DMS53 treated with DMSO at 0.1 percent for 48 hours (cell line): ENCODE data around the gene SUSD4.
"Not testable (repeated sequence)": the region's sequence is repeated elsewhere in the genome, so short reads cannot be mapped to it uniquely, and the experiment has no call there.

ENCODE experiments used
- DNase-seq: peaks from one replicate; lab custom pipeline; 2025; ENCODE audit not compliant: unreplicated experiment; lab: John Stamatoyannopoulos, UW

Gene SUSD4, protein sequence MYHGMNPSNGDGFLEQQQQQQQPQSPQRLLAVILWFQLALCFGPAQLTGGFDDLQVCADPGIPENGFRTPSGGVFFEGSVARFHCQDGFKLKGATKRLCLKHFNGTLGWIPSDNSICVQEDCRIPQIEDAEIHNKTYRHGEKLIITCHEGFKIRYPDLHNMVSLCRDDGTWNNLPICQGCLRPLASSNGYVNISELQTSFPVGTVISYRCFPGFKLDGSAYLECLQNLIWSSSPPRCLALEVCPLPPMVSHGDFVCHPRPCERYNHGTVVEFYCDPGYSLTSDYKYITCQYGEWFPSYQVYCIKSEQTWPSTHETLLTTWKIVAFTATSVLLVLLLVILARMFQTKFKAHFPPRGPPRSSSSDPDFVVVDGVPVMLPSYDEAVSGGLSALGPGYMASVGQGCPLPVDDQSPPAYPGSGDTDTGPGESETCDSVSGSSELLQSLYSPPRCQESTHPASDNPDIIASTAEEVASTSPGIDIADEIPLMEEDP

GRCh38 chr1:223363856-223364684 lies at the start of gene SUSD4:
Gene SUSD4, minus strand, starts transcription at chr1:223364176. Its CDS starts 751 bp downstream, at chr1:223363425.
- peak; percentile 65 for DNase-seq

DNA sequence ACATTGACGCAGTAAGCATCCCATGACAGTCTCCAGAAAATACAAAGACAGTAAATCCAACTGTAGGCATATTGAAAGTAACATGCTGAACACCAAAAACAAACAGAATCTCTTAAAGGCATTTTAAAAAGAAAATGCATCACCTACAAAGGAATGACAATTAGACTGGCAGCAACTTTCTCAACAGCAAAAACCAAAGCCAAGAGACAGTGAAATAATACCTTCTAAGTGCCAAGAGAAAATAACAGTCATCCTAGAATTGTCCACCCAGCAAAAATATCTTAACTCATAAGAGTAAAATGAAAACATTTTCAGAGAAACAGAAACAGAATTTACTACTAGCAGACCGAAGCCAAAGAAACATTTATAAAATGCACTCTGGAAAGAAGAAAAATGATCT lies 49.2 kb upstream of the SUSD4 start:
- DNase-seq: no peak

DNA sequence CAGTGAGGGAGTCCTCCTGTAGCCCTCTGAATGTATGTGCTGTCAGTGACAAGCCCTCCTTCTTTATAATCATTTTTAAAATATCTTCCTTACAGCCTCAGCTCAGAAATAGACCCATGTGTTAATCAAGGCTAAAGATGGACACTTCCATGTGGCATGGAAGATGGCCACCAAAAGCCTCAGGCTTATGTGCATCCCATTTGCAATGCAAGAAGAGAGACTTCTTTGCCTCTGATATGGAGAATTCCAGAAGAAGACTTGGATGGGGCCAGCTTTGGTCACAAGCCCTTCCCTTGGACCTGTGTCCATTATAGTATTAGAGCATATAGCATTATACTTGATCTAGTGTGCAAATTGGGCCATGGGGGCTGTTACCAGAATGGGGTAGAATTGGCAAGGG lies 47.7 kb upstream of the SUSD4 start:
- no peak for DNase-seq

- DNase-seq: no peak
These were observed 47.3 kb upstream of the SUSD4 start for GRCh38 chr1:223411309-223411708.

DNA sequence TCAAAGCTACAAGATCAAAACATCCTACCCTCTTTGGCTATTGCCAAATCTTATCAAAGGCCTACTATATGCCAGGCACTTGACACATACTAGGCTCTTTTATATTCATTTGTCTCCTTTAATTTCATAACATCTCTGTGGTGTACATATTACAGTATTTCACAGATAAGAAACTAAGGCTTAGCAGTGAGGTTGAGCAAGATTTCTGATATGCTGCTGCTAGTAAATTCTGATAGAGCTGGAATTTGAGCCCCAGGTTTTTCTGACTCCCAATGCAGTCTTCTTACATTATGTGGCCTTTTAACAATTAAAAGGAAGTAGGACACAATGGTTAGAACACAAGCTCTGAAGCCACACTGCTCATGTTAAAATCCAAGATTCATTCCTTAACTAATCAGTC lies 46.1 kb upstream of the SUSD4 start:
- no peak for DNase-seq

DNA sequence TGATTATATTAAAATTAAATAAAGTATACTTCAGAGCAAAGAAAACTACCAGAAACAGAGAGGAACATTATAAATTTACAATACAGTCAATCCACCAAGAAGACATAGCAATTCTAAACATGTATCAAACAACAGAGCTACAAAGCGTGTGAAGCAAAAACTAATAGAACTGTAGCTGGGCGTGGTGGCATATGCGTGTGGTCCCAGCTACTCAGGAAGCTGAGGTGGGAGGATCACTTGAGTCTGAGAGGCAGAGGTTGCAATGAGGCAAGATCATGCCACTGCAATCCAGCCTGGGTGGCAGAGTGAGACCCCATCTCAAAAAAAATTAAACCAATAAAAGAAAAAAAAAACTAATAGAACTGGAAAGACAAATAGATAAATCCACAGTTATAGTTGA lies 41.5 kb upstream of the SUSD4 start:
- DNase-seq: no peak

- no peak for DNase-seq
These were observed 39.3 kb upstream of the SUSD4 start for GRCh38 chr1:223403184-223403815.

GRCh38 chr1:223402790-223403142 lies 38.8 kb upstream of the SUSD4 start:
- DNase-seq: no peak

GRCh38 chr1:223401873-223402789 lies 38.2 kb upstream of the SUSD4 start:
- DNase-seq: no peak

GRCh38 chr1:223399393-223399792 lies 35.4 kb upstream of the SUSD4 start:
- not testable (repeated sequence) for DNase-seq

GRCh38 chr1:223394706-223395105 lies 30.7 kb upstream of the SUSD4 start:
- DNase-seq: no peak

- DNase-seq: no peak
These were observed 30.3 kb upstream of the SUSD4 start for GRCh38 chr1:223394242-223394641.

- DNase-seq: no peak
These were observed 29.6 kb upstream of the SUSD4 start, which contains the start of gene CCDC185 for GRCh38 chr1:223393275-223394214. Gene CCDC185, plus strand, starts transcription at chr1:223393415. Its CDS starts 61 bp downstream, at chr1:223393476.

DNA sequence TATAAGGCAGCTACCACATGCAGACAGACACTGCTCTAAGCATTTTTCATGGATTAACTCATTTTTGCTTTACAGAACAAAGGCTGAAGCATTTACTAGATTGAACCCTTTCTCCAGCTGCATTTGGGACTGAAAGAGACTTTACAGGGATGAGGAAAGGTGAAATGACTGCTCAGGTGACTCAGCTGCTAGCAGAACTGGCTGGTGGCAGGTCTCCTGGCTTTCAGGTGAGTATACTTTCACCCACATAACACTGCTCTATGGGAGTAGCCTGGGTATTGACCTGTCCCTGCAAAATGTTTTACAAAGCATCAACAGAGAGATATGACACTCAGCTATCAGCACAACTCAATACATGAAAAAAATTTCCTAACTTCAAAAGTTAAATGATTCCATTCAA lies 26.6 kb upstream of the SUSD4 start:
- DNase-seq: no peak

DNA sequence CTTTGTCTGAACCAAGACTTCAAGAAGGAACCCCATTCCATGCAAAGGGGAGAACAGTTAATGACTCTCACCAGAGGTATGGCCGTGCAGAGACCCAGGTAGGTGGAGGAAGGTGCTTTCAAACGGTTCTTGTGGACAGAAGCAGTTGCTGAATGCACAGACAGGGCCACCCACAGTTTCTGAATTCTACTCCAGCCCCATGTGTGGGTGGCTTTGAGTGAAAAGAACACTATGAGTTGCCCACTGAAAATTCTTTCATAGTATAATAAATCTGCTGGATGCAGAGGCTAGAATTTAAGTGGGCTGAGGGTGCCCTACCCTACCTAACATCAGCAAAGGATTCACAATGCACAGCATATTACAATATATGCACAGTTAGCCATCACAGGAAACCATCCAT lies 22.0 kb upstream of the SUSD4 start:
- DNase-seq: no peak

DNA sequence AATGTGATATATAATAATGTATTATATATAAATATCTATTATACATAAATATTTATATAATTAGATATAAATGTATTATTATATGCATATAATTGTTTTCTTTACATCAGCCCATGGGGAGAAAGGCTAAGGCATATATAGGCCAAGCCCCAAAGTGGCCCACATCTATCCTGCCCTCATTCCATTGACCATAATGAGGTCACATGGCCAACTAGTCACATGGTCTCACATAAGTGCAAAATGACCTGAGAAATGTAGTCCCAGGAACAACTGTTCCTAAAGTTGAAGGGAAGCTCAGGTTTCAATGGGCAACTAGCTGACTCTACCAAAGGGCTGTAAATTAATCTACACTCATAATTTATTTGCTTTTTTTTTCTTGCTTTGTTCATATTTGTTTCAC lies 14.8 kb upstream of the SUSD4 start:
- DNase-seq: no peak

DNA sequence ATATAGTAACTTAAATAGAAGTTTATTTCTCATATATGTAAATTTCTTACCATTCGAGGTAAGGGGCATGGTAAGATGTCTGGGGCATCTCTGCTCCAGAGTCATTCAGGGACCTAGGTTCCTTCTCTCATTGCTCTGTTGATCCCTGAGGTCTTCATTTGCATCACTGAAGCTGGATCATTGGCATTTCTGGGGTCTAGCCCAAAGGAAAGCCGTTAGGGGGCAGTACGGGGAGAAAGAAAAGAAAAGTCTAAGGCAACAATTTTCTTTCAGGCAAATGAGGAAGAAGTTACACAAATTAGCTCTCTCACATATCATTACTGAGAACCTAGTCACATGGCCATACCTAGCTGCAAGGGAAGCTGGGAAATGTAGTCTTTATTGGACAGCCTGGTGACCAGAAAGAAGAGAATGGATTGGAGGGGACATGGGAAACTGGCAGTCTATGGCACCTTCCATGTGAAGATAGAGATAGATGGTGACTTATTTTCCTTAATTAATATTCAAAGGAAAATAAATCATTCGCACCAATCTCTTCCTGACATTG lies 10.2 kb upstream of the SUSD4 start:
- DNase-seq: no peak

GRCh38 chr1:223364685-223365382 lies 858 bp upstream of the SUSD4 start:
- peak; percentile 37 for DNase-seq
